ENCODE measurements around the gene BICD1.

BICD1 gene

GRCh38 chr12:32124637-32125036 lies 18.0 kb downstream of the BICD1 start:
- H3K9me3 ChIP-seq (ENCODE audit: insufficient read depth, low read length, severe bottlenecking), result no peaks in the 10 kb centered on the region
- no peaks in the 10 kb centered on the region for H3K4me1 ChIP-seq (ENCODE audit: insufficient read depth, low read length)
- ATAC-seq (ENCODE audit: insufficient read depth, low read depth) (0 out of 3 replicates have a peak, but pooled peaks have one; percentile 29), DNase-seq (no peak)
- H3K79me2 ChIP-seq (ENCODE audit: insufficient read depth, low read length), result peaks cover 70% of the 10 kb centered on the region
- H4K20me1 ChIP-seq (ENCODE audit: insufficient read depth, low read length), result peaks cover 6% of the 10 kb centered on the region; the same call in 1 of the 2 replicates
- no peak overlapping the region for H2AFZ ChIP-seq (ENCODE audit: low read depth, low read length)
- no peak overlapping the region for H3K4me3 ChIP-seq (ENCODE audit: low read depth in 1 of 2, low read length in 2 of 2)
- H3K4me2 ChIP-seq (ENCODE audit: insufficient read depth, low read length), result no peak overlapping the region
- TF ChIP-seq, protein P1, sequence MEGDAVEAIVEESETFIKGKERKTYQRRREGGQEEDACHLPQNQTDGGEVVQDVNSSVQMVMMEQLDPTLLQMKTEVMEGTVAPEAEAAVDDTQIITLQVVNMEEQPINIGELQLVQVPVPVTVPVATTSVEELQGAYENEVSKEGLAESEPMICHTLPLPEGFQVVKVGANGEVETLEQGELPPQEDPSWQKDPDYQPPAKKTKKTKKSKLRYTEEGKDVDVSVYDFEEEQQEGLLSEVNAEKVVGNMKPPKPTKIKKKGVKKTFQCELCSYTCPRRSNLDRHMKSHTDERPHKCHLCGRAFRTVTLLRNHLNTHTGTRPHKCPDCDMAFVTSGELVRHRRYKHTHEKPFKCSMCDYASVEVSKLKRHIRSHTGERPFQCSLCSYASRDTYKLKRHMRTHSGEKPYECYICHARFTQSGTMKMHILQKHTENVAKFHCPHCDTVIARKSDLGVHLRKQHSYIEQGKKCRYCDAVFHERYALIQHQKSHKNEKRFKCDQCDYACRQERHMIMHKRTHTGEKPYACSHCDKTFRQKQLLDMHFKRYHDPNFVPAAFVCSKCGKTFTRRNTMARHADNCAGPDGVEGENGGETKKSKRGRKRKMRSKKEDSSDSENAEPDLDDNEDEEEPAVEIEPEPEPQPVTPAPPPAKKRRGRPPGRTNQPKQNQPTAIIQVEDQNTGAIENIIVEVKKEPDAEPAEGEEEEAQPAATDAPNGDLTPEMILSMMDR (IDR thresholded peaks at IDR 0.05; ENCODE audit: borderline replicate concordance, extremely low read depth, low read length, poor library complexity, severe bottlenecking), result no peak
- TF ChIP-seq EZH2 (IDR thresholded peaks at IDR 0.05; ENCODE audit: borderline replicate concordance, low read depth, low read length, severe bottlenecking), result no peak
- no peak overlapping the region for H3K27ac ChIP-seq (ENCODE audit: low read length)
- H3K9ac ChIP-seq (ENCODE audit: low read depth, low read length), result no peak overlapping the region
- H3K36me3 ChIP-seq (ENCODE audit: insufficient read depth, low read length), result no peaks in the 10 kb centered on the region
- no peaks in the 10 kb centered on the region for H3K27me3 ChIP-seq (ENCODE audit: insufficient read depth, low read length, poor library complexity)

GRCh38 chr12:32125455-32126084 lies 18.9 kb downstream of the BICD1 start:
- no peaks in the 10 kb centered on the region for H3K4me1 ChIP-seq (ENCODE audit: insufficient read depth, low read length)
- H3K79me2 ChIP-seq (ENCODE audit: insufficient read depth, low read length), result peaks cover 72% of the 10 kb centered on the region
- no peak for TF ChIP-seq EZH2 (IDR thresholded peaks at IDR 0.05; ENCODE audit: borderline replicate concordance, low read depth, low read length, severe bottlenecking)
- TF ChIP-seq, protein P1 (IDR thresholded peaks at IDR 0.05; ENCODE audit: borderline replicate concordance, extremely low read depth, low read length, poor library complexity, severe bottlenecking), result no peak

DNA sequence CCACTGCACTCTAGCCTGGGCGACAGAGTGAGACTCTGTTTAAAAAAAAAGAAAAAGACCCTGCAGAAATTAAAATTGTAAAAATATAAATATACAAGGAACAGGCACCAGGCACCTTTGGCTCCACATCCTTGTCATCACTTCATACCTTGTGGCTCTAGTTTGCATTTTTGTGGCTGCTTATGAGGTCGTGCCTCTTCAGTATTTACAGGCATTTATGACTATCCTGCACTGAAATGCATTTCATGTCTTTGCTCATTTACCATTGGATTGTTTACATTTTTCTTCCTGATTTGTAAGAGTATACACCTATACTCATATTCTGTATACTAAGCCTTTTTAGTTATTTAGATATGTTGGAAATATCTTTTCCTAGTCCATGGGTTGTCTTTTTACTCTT lies 20.1 kb downstream of the BICD1 start:
- H3K27me3 ChIP-seq (ENCODE audit: insufficient read depth, low read length, poor library complexity), result no peaks in the 10 kb centered on the region
- no peaks in the 10 kb centered on the region for H3K9me3 ChIP-seq (ENCODE audit: insufficient read depth, low read length, severe bottlenecking)
- ATAC-seq (ENCODE audit: insufficient read depth, low read depth), result no peak
- no peak overlapping the region for H3K9ac ChIP-seq (ENCODE audit: low read depth, low read length)
- peaks cover 3% of the 10 kb centered on the region; the same call in 1 of the 2 replicates for H3K36me3 ChIP-seq (ENCODE audit: insufficient read depth, low read length)
- no peak for TF ChIP-seq EZH2 (IDR thresholded peaks at IDR 0.05; ENCODE audit: borderline replicate concordance, low read depth, low read length, severe bottlenecking)
- TF ChIP-seq, protein P1 (IDR thresholded peaks at IDR 0.05; ENCODE audit: borderline replicate concordance, extremely low read depth, low read length, poor library complexity, severe bottlenecking), result no peak
- no peak overlapping the region for H3K4me2 ChIP-seq (ENCODE audit: insufficient read depth, low read length)
- no peak overlapping the region for H3K4me3 ChIP-seq (ENCODE audit: low read depth in 1 of 2, low read length in 2 of 2)
- H3K27ac ChIP-seq (ENCODE audit: low read length), result no peak overlapping the region
- H3K79me2 ChIP-seq (ENCODE audit: insufficient read depth, low read length), result peaks cover 67% of the 10 kb centered on the region
- H4K20me1 ChIP-seq (ENCODE audit: insufficient read depth, low read length), result peaks cover 6% of the 10 kb centered on the region; the same call in 1 of the 2 replicates
- no peak overlapping the region for H2AFZ ChIP-seq (ENCODE audit: low read depth, low read length)
- no peak for DNase-seq
- H3K4me1 ChIP-seq (ENCODE audit: insufficient read depth, low read length), result no peaks in the 10 kb centered on the region

More at GRCh38 chr12:32125455-32126084, 18.9 kb downstream of the BICD1 start:
- Histone ChIP-seq H3K36me3 (ENCODE audit: insufficient read depth, low read length) (peaks cover 3% of the 10 kb centered on the region; the same call in 1 of the 2 replicates), H3K27ac (ENCODE audit: low read length) (no peak overlapping the region), H3K9ac (ENCODE audit: low read depth, low read length) (no peak overlapping the region), H3K27me3 (ENCODE audit: insufficient read depth, low read length, poor library complexity) (no peaks in the 10 kb centered on the region), H4K20me1 (ENCODE audit: insufficient read depth, low read length) (peaks cover 6% of the 10 kb centered on the region; the same call in 1 of the 2 replicates), H2AFZ (ENCODE audit: low read depth, low read length) (no peak overlapping the region), H3K9me3 (ENCODE audit: insufficient read depth, low read length, severe bottlenecking) (no peaks in the 10 kb centered on the region), H3K4me3 (ENCODE audit: low read depth in 1 of 2, low read length in 2 of 2) (no peak overlapping the region), H3K4me2 (ENCODE audit: insufficient read depth, low read length) (no peak overlapping the region)
- ATAC-seq (ENCODE audit: insufficient read depth, low read depth) (no peak), DNase-seq (no peak)

All from DND-41 (cell line).